Non-pigmented ciliary epithelial cell (primary cell): Measurements from ENCODE around the gene LRRC46.

Source experiments
- DNase-seq: peaks from one replicate; pipeline ENCODE4 v3.0.0-alpha.2; 2010; ENCODE audit warnings: low read depth

The LRRC46 gene, protein sequence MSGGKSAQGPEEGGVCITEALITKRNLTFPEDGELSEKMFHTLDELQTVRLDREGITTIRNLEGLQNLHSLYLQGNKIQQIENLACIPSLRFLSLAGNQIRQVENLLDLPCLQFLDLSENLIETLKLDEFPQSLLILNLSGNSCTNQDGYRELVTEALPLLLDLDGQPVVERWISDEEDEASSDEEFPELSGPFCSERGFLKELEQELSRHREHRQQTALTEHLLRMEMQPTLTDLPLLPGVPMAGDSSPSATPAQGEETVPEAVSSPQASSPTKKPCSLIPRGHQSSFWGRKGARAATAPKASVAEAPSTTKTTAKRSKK

DNA sequence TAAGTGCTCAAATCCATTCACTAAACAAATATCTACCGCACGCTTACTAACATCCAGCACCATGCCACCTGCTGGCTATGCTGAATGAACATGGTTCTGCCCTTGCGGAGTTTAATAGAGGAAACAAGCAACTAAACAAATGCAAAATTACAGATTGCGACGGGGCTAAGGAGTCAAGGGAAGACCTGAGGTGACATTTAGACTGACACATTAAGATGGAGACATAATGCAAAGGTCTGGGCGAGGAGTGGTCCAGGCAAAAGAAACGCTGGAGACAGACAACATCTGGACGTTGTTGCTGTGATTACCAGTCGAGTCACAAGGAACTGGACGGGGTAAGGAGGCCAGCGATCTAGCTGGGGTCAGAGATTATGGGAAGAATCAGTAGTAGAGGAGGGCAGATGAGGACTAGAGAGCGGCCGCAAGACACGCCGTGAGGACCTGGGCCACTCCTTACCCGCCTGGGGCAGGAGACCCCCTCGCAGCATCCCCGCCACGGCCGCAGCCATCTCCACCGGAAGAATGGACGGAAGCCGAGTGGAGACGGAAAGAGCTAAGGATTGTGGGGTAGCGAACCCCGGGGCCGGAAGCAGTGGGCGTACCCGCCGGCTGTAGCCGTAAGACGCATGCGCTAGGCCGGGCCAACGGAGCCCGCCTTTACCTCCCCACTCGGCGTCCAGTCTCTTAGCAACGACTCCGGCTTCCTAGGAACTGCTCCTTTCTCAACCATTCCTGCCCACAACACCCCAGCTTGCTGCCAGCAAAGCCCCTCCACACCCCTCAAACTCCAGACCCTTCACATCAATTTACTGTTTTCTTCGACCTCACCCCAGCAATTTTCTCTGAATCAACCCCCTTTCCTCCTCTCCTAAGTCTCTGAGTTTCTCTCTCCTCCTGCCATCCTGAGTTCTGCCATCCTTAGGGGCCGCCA is at the start of gene LRRC46, which contains the start of gene MRPL10:
Gene LRRC46 (plus strand): TSS at position 668 of the 931 bp plus-strand sequence. CDS start 320 bp downstream, outside the sequence.
Gene MRPL10 (minus strand): TSS at position 539 of the 931 bp plus-strand sequence. CDS start 30 bp downstream, at position 509.
- DNase-seq = peak; percentile 56

DNA sequence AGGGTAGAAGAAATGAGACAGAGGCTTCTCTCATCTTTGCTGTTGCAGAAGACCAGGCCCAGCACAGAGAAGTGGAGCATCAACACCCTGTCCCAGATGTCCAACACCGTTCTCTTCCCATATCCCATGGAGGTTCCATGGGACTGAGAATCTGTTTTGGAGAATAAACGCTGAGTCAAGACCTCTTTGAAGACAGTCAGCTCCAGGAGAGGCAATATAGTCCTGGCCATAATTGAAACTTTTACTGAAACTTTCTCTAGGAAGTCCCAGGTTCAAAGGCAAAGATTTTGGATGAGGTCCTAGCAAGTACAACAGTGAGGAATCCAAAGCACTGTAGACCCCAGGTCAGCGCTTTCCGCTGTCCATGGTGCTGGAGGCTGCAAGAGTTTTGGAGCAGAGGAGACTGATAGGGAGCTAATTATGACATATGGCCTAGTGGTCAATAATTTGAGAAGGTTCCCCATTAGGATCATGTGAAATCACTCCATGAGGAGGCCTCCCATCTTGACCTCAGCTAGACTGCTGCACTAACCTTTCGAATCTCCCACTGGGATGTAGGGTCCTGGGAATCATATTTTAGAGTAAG is 45.8 kb upstream of the LRRC46 start:
- DNase-seq = no peak

DNA sequence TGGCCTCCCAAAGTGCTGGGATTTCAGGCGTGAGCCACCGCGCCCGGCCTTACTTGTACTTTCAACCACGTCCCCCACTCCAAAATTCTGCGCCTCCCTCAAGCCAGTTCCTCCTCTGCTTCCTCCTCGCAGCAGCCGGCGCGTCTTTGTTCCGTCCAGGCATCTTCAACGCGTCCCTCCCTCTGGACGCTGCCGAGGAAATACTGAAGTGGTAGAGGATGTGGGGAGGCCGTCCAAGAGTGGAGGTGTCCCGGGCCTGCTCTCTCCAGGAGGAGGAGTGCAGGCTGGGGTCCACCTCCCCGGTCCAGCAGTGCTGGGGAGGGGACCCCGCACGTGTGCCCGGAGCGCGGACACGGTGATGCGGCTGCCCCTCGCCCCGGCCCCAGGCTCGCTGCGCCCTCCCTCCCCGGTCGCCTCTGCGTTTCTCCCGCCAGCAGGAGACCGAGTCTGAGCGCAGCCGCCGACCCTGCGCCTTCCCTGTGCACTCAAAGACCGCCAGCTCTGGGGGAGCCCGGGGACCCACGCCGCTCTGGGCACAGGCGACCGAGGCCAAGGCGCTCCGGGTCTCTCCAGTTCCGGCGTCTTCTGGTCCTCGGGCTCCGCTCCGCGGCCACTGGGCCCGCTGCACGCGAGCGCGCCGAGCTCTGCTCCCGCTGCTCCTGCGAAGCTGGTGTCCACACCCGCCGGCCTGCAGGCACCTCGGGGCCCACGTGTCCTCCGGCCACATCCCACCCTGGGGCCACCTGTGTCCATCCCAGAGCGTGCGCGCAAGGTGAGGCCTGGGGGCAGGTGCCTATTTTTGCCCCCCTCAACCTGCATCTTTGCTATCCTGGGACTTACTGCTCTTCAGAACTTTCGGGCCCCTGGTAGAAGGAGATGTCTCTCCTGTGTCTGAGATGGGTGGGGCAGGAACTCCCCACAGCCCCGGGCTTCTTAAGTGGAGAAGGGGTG is 41.6 kb upstream of the LRRC46 start:
- DNase-seq = no peak

DNA sequence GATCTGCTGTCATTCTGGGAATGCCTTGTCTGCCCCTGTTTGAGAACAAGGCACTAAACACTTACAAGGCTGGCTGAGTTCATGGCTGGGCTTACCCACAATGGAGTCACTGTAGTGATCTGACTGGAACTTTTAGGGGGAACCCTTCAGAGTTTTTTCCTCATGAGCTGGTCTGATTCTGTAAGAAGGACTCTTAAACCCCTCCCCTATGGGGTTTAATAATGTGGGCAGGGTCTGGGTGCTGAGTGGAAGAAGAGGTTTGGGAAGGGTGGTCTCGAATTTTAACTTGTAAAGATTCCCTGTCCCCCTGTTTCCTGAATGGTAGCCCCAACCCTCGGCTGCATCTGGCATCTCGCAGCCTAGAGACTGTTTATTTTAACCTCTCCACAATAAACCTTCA is 40.4 kb upstream of the LRRC46 start:
- no peak for DNase-seq

DNA sequence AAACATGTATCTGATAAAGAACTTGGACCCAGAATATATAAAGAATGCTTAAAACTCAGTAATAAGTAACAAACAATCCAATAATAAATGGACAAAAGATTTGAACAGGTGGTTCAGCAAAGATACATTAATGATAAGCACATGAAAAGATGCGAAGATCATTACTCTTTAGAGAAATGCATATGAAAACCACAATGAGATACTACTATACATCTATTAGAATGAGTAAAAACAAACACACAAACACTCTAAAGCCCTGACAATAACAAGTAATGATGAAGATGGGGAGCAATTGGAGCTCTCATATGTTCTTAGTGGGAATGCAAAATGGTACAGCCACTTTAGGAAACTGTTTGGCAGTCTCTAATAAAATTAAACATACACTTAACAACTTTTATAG is 39.0 kb upstream of the LRRC46 start:
- DNase-seq = no peak

DNA sequence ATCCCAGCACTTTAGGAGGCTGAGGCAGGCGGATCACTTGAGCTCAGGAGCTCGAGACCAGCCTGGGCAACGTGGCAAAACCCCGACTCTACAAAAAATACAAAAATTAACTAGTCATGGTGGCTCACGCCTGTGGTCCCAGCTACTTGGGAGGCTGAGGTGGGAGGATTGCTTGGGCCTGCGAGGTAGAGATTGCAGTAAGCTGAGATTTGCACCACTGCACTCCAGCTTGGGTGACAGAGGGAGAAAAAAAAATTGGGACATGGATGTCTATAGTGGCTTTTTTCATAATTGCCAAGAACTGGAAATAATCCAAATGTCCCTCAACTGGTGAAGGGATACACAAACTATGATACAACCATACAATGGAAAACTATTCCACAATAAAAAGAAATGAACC is 38.5 kb upstream of the LRRC46 start:
- DNase-seq = no peak

DNA sequence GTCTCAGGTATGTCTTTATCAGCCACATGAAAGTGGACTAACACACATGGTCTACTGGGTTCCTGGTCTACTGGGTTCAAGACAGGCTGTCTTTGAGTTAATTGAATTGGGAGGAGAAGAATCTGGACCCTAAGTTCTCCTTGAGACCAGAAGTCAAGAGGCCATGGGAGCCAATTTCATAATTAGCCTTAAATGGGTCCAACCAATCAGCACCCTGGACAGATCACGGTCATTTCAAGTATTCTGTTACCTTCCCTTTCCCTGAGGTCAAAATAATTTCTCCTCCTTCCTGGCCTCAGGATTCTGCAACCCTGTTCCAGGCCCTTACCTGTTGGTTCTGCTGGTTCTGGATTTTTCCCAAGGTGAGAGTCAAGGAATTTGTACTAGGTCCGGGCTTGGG is 33.7 kb upstream of the LRRC46 start:
- no peak for DNase-seq

DNA sequence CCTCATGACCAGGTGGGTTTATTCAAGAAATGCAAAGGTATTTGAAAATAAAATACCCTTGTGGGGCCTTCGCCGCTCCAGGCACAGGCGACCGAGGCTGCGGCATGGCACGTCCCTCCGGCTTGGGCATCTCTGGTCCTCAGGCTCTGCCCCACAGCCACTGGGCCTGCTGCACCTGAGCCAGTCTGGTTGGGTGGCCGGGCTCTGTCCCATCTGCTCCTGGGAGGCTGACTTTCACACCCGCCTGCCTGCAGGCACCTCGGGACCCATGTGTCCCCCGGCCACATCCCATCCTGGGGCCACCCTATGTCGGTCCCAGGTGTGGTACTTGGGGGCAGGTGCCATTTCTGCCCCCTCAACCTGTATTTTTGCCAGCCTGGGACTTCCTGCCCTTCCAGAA is 30.8 kb upstream of the LRRC46 start:
- no peak for DNase-seq

DNA sequence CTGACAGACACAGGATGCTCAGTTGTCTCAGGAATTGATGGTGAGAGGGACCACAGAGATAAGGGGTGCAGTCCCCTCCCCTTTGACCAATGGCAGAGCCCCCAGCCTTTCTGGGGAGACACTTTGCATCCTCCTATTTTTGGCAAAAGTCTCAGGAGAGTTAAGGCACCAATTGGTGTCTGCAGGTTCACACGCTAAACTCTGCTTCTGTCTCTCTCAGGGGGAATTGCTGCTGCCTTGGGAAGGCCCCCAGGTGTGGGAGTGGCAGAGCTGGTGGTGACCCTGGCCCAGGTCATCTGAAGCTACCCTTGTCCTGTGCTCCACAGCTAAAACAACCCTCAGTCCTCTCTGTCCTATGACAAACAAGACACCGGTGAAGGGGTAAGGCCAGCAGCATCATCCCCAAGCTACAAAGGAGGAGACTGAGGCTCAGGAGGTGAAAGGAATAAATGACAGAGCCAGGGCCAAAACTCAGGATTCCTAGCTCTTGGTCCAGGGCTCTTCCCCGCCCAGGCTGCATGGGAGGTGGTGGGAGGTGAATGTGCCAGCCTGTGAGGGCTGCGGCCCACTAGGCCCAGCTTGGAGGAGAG is 30.2 kb upstream of the LRRC46 start:
- DNase-seq = no peak

DNA sequence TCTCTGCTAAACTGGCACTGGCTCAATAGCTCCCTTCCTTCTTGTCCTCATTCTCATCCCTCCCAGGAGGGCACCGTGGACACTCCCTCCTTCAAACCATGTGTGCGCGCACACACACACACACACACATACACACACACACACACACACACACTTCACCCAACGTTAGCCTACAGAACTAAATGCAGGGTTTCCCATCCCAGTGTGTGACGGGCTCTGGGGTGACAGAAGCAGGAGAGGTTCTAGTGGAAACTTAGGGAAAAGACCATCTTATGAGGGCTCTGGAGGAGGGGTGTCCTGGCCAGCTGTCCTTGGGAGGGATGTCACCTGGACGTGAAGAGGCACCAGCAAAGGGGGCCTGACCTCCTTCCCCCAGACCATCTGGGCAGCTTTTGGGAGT is 29.6 kb upstream of the LRRC46 start:
- DNase-seq = no peak

DNA sequence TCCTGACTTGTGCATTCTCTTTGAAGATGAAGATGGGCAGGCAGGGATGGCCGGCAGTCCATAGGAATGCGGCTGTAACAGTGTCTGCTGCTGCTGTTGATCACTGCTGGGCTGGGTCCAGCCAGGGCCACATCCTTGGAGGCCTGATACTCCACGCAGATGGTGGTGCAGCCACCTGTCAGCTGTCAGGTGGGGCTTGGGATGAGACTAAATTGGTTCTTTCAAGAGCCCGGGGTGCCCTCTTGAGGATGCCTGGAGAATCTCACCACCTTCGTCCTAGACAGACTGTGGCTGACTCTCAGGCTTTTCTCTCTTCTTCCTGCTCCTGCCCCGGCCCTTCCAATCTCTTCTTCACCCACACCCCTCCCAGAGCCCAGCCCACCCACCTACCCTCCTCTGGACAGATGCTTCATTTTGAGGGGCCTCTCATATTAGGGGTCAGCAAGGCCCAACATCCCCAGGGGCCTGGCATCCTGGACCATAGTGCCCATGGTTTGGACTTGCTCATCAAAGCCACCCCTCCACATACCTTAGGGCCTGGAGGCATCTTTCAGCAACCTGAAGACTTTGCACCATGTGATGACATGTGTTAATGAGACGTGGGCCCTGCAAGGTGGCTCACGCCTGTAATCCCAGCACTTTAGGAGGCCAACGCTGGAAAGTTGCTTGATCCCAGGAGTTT is 29.0 kb upstream of the LRRC46 start:
- DNase-seq = peak; percentile 19

DNA sequence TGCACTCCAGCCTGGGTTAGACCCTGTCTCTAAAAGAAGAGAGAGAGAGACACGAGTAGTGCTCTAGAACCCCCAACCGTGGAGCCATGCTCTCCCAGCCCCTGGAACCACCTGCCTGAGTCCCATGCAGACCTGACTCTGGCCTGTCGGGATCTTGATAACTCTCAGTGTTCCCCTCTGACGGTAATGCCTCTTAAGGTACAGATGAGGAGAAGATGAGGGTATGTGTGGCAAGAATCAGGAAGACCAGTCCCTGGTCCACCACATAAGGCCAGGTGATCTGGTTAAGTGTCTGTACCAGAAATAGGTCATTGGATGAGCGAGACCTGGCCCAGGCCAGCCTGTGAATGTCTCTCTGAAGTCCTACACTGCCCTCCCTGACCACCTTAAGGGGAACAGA is 28.3 kb upstream of the LRRC46 start:
- no peak for DNase-seq

DNA sequence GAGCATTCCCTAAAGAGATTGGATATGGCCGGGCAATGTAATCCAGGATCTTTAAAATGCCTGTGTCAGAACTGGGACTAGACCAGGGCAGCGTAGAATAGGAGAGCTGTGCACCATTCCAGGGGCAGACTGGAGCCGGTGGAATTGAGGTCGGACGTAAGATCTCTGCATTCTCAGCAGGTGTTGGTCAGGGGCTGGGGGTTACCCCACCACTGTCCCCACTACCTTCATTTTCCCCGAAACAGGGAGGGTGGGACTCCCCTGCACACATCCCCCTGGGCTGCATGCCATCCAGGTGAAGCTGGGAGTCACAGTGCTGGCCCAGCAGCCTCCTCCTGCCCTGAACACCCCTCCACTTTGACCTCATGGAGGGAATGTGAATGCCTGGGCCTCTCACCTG is 27.7 kb upstream of the LRRC46 start:
- no peak for DNase-seq

DNA sequence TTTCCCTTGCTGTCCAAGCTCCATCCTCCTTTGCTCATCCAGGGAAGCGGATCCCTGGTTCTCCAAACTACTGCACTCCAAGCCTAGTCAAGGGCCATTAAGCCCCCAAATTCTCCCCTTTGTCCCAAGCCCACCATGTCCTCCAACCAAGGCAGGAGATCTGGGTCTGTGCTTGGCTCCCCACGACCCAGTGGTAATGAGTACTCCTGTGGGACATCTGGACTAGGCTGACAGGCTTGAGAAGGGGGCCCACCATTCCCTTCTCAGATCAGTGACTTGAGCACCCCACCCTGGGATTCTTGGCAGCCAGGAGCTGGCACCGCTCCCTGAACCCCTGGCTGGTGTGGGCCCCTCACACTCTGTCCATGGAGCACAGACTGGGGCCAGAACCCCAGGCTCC is 27.0 kb upstream of the LRRC46 start:
- no peak for DNase-seq

DNA sequence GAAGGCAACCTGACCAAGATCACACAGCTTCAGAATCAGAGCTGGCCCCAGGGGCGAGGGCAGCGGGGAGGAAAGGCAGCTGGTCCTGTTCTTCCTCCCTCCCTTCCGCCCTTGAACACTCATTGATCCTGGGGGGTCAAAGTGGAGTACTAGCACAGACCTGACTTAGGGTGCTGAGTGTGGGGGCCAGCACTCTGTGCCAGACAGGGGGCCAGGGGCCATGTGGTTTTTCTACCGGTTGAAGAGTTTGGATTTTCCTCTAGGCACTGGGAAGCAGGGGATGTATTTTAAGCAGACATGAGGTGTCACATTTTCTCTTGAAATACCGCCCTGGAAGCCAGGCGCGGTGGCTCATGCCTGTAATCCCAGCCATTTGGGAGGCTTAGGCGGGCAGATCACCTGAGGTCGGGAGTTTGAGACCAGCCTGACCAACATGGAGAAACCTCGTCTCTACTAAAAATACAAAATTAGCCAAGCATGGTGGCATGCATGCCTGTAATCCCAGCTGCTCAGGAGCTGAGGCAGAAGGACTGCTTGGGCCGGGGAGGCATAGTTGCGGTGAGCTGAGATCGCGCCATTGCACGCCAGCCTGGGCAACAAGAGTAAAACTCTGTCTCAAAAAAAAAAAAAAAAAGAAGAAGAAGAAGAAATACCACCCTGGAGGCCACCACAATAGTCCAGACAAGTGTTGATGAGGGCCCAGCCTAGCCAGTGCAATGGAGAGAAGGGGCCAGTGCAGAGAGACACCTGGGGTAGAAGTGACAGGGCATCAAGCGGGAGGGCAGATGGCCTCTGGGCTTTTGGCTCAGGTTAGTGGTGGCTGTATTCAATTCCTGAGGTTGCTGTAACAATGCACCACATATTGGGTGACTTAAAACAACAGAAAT is 25.2 kb upstream of the LRRC46 start:
- DNase-seq = no peak

DNA sequence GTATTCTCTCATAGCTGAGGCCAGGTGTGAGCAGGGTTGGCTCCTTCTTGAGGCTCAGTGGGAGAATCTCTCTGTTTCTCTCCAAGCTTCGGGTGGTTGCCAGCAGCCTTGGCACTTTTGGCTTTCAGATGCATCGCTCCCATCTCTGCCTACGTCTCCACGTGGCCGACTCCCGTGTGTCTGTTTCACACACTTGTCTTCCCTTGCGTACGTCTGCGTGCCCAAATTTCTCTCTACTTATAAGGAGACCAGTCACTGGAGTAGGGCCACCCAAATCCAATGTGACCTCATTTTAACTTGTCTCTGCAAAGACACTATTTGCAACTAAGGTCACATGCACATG is 24.6 kb upstream of the LRRC46 start:
- DNase-seq = no peak

DNA sequence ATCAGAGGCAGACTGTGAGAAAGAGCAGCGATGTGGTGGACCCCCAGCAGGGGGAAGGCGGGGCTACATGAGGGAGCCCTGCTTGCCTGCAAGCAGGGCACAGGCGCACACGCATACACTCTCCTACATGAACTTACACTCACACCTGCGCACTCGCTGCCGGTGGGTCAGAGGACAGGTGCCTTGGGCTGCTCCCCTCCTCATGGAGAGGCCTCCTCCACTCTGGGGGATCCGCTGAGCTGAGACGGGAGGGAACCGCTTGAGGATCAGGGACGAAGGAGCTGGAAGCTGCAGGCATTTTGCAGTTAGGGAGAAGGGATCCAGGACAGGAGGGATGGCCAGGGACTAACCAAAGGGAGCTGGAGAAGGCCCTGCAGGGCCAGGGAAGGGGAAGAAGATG is 24.0 kb upstream of the LRRC46 start:
- no peak for DNase-seq

DNA sequence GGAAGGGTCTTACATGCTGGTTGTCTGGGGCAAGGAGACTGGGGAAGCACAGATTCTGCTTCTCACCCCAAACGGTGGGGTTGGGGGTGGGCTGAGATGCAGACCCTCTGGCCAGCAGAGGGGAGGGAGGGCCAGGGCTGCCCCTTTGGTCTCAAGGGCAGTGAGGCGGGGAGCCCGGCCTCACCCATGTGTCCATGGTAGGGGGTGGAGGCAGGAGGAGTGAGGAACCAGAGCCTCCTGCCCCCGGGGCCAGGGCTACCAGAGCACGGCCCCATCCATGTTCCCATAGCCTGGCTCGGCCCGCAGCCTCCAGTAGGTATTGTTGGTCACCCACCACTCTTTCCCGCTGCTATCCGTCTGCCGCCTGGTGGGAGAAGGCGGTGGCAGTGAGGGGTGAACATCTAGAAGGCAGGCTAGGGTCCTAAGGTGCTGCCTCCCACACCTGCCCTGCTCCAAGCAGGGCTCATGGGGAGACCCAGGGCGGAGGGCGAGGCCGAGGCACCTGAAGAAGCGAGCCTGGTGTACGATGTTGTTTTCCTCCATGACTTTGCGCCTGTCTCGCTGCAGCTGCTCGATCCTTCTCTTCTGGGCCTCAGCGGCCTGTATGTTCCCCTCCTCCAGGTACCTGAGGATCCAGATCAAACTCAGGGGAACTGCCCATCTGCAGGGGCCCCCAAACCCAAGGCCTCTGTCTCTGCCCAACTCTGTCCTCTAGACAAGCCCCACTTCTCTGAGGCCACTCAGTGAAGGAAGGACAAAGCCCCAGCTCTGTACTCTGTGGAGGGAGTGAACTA is 23.2 kb upstream of the LRRC46 start:
- no peak for DNase-seq
